SK-N-SH treated with all-trans-retinoic acid at 6 μM for 48 hours (cell line): ENCODE data around the gene CHSY1.

Source experiments
- ATAC-seq: fragments of 200-7000 bp; cut with Tn5 transposase; 3 replicates; pipeline ENCODE4 v1.9.1; 2020; ENCODE audit warnings: mild to moderate bottlenecking, moderate library complexity
- BACH2 ChIP-seq: fragments of 250-450 bp; sonication (Bioruptor Pico); IDR thresholded peaks from 2 replicates; pipeline ENCODE4 v1.9.0; 2021; ENCODE audit warnings: mild to moderate bottlenecking, borderline replicate concordance
- CSDC2 ChIP-seq: fragments of 250-450 bp; sonication (Bioruptor Pico); IDR thresholded peaks from 2 replicates; pipeline ENCODE4 v1.5.0; 2020; ENCODE audit warnings: mild to moderate bottlenecking, moderate library complexity
- ESRRG ChIP-seq: fragments of 250-450 bp; sonication (Bioruptor Pico); IDR thresholded peaks from 2 replicates; pipeline ENCODE4 v1.6.1; 2021; ENCODE audit warnings: mild to moderate bottlenecking
- GLIS3 ChIP-seq: fragments of 250-450 bp; sonication (Bioruptor Pico); IDR thresholded peaks from 2 replicates; pipeline ENCODE4 v1.5.0; 2020; ENCODE audit warnings: mild to moderate bottlenecking, moderate library complexity
- ISL1 ChIP-seq: fragments of 250-450 bp; sonication (Bioruptor Pico); IDR thresholded peaks from 2 replicates; pipeline ENCODE4 v2.1.2; 2022; ENCODE audit warnings: mild to moderate bottlenecking, moderate library complexity
- OSR1 ChIP-seq: fragments of 250-450 bp; sonication (Bioruptor Pico); IDR thresholded peaks from 2 replicates; pipeline ENCODE4 v1.8.0; 2022; ENCODE audit warnings: moderate library complexity, mild to moderate bottlenecking, inconsistent platforms
- PPARA ChIP-seq: fragments of 250-450 bp; sonication (Bioruptor Pico); IDR thresholded peaks from 2 replicates; pipeline ENCODE4 v1.5.0; 2020; ENCODE audit warnings: mild to moderate bottlenecking, borderline replicate concordance
- RARB ChIP-seq: fragments of 250-450 bp; sonication (Bioruptor Pico); IDR thresholded peaks from 2 replicates; pipeline ENCODE4 v1.8.0; 2021; ENCODE audit warnings: mild to moderate bottlenecking, moderate library complexity
- SNAI2 ChIP-seq: fragments of 250-450 bp; sonication (Bioruptor Pico); IDR thresholded peaks from 2 replicates; pipeline ENCODE4 v1.5.0; 2020; ENCODE audit warnings: mild to moderate bottlenecking, moderate library complexity
- TCF4 ChIP-seq: fragments of 250-450 bp; sonication (Bioruptor Pico); IDR thresholded peaks from 2 replicates; pipeline ENCODE4 v1.8.0; 2021; ENCODE audit warnings: mild to moderate bottlenecking, moderate library complexity, borderline replicate concordance
- TOX ChIP-seq: fragments of 250-450 bp; sonication (Bioruptor Pico); IDR thresholded peaks from 2 replicates; pipeline ENCODE4 v1.8.0; 2021; ENCODE audit warnings: mild to moderate bottlenecking, moderate library complexity, borderline replicate concordance
- ZC3H10 ChIP-seq: fragments of 250-450 bp; sonication (Bioruptor Pico); IDR thresholded peaks from 2 replicates; pipeline ENCODE4 v1.5.1; 2021; ENCODE audit warnings: mild to moderate bottlenecking, moderate library complexity
- ZFP3 ChIP-seq: fragments of 250-450 bp; sonication (Bioruptor Pico); IDR thresholded peaks from 2 replicates; pipeline ENCODE4 v1.5.0; 2020; ENCODE audit warnings: mild to moderate bottlenecking, moderate library complexity
- ZFP30 ChIP-seq: fragments of 450-650 bp; formaldehyde crosslinking; IDR thresholded peaks from 2 replicates; pipeline ENCODE4 v1.5.0; 2022; ENCODE audit warnings: mild to moderate bottlenecking, moderate library complexity
- ZNF565 ChIP-seq: fragments of 450-650 bp; formaldehyde crosslinking; conservative IDR thresholded peaks from 2 replicates; pipeline ENCODE4 v1.5.0; 2020; ENCODE audit warnings: low read depth, mild to moderate bottlenecking, moderate library complexity
- ZNF70 ChIP-seq: fragments of 450-650 bp; formaldehyde crosslinking; IDR thresholded peaks from 2 replicates; pipeline ENCODE4 v1.5.0; 2020; ENCODE audit warnings: mild to moderate bottlenecking, moderate library complexity
- ZNF8 ChIP-seq: fragments of 450-650 bp; formaldehyde crosslinking; IDR thresholded peaks from 2 replicates; pipeline ENCODE4 v1.5.0; 2020; ENCODE audit warnings: mild to moderate bottlenecking, moderate library complexity
- TF ChIP-seq, protein P1 (sequence below): fragments of 250-450 bp; sonication (Bioruptor Pico); IDR thresholded peaks from 2 replicates; pipeline ENCODE4 v1.8.0; 2021; ENCODE audit warnings: low read depth, mild to moderate bottlenecking, moderate library complexity, borderline replicate concordance
- TF ChIP-seq, protein P2 (sequence below): fragments of 250-450 bp; sonication (Bioruptor Pico); IDR thresholded peaks from 2 replicates; pipeline ENCODE4 v1.5.1; 2021; ENCODE audit warnings: mild to moderate bottlenecking, moderate library complexity
- TF ChIP-seq, protein P3 (sequence below): fragments of 250-450 bp; sonication (Bioruptor Pico); IDR thresholded peaks from 2 replicates; pipeline ENCODE4 v1.5.0; 2020; ENCODE audit warnings: mild to moderate bottlenecking, moderate library complexity
- TF ChIP-seq, protein P4 (sequence below): fragments of 250-450 bp; sonication (Bioruptor Pico); IDR thresholded peaks from 2 replicates; pipeline ENCODE4 v1.8.0; 2020; ENCODE audit warnings: mild to moderate bottlenecking, moderate library complexity, borderline replicate concordance

CHSY1 gene

DNA sequence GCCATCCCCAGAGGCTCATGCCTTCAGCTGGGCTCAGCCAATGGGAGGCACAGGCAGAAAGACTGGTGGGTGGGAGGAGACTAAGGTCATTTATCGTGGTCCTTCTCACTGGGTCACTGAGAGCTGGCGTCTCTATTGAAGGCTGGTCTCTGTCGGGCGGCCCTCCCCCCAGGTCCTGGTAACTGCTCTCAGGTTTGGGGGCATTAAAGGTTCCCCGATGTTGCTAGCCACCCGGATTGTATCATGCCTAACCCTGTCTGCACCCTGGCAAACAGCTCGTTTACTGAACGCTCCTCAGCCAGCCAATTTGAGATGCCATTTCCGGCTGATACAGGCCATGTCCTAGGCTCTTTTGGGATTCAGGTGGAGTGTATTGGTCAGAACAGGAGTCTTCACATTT, 14.9 kb upstream of the CHSY1 start (continued):
- no peak for TF ChIP-seq ZNF70 (CRISPR knock-in tag)
- no peak for TF ChIP-seq OSR1 (CRISPR knock-in tag)
- no peak for TF ChIP-seq ZFP30
- no peak for TF ChIP-seq ZNF8 (CRISPR knock-in tag)
- TF ChIP-seq PPARA = no peak
- TF ChIP-seq TOX (CRISPR knock-in tag) = no peak

DNA sequence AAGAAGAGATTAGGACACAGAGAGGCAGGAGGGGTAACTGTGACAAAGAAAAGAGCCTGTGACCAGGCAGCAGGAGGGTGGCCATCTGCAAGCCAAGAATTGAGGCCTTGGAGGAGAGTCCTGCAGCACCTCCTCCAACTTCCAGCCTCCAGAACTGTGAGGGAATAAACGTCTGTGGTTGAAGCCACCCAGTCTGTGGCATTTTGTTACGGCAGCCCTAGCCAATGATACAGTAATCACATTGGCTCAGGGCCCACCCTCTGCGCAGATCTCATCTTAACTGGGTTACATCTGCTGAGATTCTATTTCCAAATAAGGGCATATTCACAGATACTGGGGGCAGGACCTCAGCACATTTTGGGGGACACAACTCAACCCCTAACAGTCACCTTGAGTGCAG, 14.2 kb upstream of the CHSY1 start:
- TF ChIP-seq OSR1 (CRISPR knock-in tag) = no peak
- TF ChIP-seq GLIS3 (CRISPR knock-in tag) = no peak
- no peak for TF ChIP-seq ZC3H10 (CRISPR knock-in tag)
- TF ChIP-seq ZNF565 (CRISPR knock-in tag) = no peak
- no peak for TF ChIP-seq ESRRG (CRISPR knock-in tag)
- no peak for TF ChIP-seq SNAI2 (CRISPR knock-in tag)
- TF ChIP-seq, protein P1, sequence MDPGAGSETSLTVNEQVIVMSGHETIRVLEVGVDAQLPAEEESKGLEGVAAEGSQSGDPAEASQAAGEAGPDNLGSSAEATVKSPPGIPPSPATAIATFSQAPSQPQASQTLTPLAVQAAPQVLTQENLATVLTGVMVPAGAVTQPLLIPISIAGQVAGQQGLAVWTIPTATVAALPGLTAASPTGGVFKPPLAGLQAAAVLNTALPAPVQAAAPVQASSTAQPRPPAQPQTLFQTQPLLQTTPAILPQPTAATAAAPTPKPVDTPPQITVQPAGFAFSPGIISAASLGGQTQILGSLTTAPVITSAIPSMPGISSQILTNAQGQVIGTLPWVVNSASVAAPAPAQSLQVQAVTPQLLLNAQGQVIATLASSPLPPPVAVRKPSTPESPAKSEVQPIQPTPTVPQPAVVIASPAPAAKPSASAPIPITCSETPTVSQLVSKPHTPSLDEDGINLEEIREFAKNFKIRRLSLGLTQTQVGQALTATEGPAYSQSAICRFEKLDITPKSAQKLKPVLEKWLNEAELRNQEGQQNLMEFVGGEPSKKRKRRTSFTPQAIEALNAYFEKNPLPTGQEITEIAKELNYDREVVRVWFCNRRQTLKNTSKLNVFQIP (CRISPR knock-in tag) = no peak
- peak; percentile 46 for ATAC-seq

DNA sequence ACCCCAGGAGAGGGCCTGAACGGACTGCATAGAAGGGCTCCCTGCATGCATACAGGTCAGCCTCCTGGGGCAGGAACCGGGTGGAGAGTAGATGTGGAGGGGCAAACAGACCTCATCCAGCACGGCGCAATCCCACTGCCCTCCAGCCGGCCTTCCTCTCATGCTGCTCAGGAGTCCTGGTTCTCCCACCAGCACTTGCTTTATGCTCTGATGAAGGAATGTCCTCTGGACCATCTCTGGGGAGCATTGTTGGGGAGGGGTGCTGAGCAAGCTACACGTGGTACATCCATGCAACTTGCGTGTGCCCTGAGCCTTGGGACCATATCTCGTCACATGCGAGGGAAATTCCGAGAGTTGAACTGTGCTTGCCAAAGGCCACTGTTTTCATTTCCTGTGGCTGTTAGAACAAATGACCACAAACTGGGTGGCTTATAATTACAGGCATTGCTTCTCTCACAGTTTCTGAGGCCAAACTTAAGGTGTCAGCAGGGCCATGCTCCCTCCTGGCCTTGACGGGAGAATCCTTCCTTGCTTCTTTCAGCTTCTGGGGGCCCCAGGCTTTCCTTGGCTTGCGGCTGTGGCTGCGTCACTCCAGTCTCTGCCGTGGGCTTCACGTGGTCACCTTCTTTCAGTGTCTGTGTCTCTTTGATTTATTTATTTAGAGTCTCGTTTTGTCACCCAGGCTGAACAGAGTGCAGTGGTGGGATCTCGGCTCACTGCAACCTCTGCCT, 13.2 kb upstream of the CHSY1 start:
- TF ChIP-seq PPARA (no peak), ESRRG (CRISPR knock-in tag) (no peak), TCF4 (CRISPR knock-in tag) (no peak), RARB (CRISPR knock-in tag) (no peak), ZFP3 (no peak), SNAI2 (CRISPR knock-in tag) (no peak), ISL1 (CRISPR knock-in tag) (no peak), ZC3H10 (CRISPR knock-in tag) (no peak), GLIS3 (CRISPR knock-in tag) (no peak), CSDC2 (CRISPR knock-in tag) (no peak), BACH2 (CRISPR knock-in tag) (no peak), ZFP30 (no peak), OSR1 (CRISPR knock-in tag) (no peak), ZNF70 (CRISPR knock-in tag) (no peak)
- TF ChIP-seq, protein P1 (CRISPR knock-in tag) = no peak
- TF ChIP-seq, protein P2, sequence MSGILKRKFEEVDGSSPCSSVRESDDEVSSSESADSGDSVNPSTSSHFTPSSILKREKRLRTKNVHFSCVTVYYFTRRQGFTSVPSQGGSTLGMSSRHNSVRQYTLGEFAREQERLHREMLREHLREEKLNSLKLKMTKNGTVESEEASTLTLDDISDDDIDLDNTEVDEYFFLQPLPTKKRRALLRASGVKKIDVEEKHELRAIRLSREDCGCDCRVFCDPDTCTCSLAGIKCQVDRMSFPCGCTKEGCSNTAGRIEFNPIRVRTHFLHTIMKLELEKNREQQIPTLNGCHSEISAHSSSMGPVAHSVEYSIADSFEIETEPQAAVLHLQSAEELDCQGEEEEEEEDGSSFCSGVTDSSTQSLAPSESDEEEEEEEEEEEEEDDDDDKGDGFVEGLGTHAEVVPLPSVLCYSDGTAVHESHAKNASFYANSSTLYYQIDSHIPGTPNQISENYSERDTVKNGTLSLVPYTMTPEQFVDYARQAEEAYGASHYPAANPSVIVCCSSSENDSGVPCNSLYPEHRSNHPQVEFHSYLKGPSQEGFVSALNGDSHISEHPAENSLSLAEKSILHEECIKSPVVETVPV (CRISPR knock-in tag) = no peak
- TF ChIP-seq, protein P3, sequence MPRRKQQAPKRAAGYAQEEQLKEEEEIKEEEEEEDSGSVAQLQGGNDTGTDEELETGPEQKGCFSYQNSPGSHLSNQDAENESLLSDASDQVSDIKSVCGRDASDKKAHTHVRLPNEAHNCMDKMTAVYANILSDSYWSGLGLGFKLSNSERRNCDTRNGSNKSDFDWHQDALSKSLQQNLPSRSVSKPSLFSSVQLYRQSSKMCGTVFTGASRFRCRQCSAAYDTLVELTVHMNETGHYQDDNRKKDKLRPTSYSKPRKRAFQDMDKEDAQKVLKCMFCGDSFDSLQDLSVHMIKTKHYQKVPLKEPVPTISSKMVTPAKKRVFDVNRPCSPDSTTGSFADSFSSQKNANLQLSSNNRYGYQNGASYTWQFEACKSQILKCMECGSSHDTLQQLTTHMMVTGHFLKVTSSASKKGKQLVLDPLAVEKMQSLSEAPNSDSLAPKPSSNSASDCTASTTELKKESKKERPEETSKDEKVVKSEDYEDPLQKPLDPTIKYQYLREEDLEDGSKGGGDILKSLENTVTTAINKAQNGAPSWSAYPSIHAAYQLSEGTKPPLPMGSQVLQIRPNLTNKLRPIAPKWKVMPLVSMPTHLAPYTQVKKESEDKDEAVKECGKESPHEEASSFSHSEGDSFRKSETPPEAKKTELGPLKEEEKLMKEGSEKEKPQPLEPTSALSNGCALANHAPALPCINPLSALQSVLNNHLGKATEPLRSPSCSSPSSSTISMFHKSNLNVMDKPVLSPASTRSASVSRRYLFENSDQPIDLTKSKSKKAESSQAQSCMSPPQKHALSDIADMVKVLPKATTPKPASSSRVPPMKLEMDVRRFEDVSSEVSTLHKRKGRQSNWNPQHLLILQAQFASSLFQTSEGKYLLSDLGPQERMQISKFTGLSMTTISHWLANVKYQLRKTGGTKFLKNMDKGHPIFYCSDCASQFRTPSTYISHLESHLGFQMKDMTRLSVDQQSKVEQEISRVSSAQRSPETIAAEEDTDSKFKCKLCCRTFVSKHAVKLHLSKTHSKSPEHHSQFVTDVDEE (CRISPR knock-in tag) = no peak
- TF ChIP-seq, protein P4, sequence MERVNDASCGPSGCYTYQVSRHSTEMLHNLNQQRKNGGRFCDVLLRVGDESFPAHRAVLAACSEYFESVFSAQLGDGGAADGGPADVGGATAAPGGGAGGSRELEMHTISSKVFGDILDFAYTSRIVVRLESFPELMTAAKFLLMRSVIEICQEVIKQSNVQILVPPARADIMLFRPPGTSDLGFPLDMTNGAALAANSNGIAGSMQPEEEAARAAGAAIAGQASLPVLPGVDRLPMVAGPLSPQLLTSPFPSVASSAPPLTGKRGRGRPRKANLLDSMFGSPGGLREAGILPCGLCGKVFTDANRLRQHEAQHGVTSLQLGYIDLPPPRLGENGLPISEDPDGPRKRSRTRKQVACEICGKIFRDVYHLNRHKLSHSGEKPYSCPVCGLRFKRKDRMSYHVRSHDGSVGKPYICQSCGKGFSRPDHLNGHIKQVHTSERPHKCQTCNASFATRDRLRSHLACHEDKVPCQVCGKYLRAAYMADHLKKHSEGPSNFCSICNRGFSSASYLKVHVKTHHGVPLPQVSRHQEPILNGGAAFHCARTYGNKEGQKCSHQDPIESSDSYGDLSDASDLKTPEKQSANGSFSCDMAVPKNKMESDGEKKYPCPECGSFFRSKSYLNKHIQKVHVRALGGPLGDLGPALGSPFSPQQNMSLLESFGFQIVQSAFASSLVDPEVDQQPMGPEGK (CRISPR knock-in tag) = no peak
- ATAC-seq = no peak
